ENCODE measurements around the gene BLTP2.
"Not testable (repeated sequence)": the region's sequence is repeated elsewhere in the genome, so short reads cannot be mapped to it uniquely, and the experiment has no call there.

BLTP2 gene

DNA sequence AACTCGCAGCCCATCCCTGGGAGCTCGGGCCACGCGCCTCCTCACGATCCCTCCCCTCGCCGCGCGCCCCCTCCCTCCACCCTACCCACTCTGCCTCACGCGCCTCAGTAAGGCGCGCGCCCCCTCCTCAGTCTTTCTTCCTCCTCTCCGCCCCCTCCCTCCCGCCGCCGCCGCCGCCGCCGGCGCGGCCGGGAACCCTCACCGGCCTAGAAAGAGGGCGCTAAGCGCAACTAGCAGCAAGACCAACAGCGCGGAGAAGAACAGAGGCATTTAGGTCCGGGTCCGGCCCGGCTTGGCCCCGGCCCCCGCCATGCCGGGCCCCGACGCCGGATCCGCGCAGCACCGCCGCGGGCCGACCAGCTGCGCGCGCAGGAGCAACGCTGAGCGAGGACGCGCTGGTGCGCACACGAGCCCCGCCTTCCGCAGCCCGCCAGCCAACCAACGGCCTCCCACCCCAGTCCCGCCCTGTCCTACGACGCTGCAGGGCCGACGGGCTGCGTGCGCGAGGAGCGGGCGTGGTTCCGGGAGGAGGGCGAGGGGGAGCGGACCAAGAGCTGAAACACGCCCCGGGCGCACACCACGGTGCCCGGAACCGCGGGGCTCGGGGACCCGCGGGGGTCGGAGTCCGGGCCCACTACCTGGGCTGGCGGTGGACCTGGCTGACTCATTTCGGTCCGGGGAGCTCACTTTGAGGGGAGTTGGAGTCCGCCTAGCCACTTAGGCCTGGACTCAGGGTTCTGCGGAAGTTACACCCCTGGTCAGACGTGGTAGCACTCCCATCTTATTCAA, at the start of gene BLTP2:
TSS of gene BLTP2 (minus strand) at position 372 of the 789 bp plus-strand sequence. CDS start at position 270, 102 bp downstream.
- DNase-seq, result peak; percentile 98

DNA sequence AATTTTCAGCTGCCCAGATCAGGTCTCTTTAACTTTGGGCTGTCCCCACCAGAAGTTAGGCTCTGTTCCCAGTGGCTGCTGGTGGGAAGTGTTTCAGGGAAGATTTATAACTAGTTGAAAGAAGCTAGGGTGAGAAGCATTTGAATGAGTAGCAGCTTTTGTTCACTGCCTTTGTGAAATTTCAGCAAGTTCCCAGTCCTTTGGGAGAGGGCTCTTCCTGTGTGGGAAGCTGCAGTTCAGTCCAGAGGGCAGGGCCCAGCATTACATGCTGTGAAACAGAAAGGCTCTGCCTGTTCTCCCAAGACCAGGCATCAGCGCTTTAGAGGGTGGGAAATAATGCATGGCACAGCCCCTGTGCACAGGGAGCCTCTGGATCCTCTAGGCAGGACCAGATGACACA, 48.9 kb upstream of the BLTP2 start:
- DNase-seq, result no peak

DNA sequence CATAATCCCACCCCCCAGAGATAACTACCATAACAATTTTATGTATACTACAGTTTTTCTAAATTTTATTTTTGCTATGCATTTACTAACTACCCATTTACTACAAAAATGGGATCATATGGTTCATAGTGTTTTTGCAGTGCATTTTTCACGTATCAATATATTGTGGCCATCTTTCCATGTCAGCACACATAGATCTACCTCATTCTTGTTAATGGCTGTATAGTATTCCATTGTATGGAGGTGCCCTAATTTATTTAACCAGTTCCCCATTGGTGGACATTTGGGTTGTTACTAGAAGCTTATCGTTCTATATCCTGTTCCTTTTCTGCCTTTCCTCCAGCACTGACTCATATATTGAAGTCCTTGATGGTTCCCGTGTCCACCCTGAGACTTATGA, 44.1 kb upstream of the BLTP2 start:
- DNase-seq, result no peak

DNA sequence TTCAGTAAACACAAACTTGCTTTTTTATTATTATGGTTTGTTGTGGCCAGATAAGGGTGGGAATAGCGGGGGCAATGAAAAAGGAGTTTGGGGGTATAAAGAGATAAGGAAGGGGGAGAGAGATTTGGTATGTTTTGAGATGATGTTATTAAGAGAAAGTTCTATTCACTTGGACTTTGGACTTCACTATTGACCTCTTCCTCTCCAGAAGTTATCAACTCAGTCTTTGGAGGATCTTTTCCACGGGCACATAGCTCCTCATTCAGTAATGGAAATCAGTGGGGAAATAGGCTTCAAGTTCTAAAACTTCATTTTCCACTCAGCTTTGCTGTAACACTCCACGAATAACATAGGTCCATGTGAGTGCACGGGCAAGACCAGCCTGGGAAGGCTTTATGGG, 43.5 kb upstream of the BLTP2 start:
- DNase-seq, result no peak

DNA sequence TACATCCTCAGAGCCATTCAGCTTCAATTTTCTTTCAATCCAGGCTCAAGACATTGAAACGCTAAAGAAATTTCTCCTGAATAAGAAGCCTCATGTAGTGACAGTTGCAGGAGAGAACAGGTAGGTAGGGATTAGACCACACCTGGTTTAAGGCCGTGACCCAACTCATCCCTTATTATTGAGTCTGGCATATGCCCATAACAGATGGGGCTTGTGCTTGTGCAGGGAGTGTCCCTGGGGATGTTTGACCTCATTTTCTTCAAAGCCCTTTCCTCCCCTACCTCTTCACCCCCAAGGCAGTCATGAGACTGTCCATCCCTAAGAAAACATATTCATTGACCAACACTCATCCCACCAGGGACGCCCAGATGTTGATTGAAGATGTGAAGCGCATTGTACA, 41.3 kb upstream of the BLTP2 start:
- DNase-seq, result no peak

DNA sequence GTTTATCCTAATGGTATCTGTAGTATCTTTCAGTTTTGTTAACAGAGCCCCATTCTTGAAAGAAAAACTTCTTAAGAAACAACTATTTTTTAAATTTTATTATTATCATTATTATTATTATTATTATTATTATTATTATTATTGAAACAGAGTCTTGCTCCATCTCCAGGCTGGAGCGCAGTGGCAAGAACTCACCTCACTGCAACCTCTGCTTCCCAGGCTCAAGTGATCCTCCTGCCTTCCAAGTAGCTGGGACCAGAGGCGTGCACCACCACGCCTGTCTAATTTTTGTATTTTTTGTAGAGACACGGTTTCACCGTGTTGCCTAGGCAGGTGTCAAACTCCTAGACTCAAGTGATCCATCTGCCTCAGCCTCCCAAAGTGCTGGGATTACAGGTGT, 40.4 kb upstream of the BLTP2 start:
- no peak for DNase-seq

DNA sequence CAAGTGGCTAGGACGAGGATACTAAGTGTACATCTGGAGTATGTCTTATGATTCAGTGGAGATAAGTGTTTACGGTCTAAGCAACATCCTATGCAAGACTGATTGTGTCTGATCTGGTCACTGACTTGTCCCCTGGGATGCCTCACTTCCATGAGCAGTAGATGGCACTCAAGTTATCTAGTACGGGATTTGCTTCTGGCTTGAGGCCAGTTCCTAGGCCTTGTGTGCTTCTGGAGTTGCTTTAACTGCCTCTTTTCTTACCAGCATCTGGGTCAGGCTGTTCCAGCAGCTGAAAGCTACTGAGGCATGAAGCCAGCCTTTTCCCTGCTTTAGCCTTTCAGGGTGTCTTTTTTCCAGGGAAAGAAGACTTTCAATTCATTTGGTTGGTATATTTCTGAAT, 40.0 kb upstream of the BLTP2 start:
- no peak for DNase-seq

DNA sequence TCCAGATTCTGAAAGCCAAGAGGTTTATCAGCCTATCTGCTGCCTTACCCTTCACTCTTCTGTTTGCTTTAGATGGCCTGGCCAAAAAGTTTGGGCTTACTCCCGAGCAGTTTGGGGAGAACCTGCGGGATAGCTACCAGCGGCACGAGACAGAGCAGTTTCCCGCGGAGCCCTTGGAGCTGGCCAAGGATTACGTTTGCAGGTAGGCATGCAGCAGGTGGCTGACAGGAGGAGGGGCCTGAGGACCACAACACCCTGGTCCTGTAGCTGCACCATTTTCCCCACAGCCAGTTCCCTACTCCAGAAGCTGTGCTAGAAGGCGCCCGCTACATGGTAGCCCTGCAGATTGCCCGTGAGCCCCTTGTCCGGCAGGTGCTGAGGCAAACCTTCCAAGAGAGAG, 37.7 kb upstream of the BLTP2 start:
- DNase-seq, result no peak

DNA sequence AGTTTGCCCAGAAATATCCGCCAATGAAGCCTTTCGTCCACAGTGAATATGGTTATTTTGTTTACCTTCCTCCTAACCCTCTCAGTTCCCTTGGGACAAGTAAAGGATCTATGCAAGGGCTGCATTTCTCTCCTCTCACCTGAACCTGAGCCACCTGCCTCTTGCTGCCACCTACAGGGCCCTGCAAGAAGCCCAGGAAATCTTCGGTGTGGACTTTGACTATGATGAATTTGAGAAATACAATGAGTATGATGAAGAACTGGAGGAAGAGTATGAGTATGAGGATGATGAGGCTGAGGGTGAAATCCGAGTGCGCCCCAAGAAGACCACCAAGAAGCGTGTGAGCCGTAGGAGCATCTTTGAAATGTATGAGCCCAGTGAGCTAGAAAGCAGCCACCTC, 31.0 kb upstream of the BLTP2 start:
- no peak for DNase-seq

DNA sequence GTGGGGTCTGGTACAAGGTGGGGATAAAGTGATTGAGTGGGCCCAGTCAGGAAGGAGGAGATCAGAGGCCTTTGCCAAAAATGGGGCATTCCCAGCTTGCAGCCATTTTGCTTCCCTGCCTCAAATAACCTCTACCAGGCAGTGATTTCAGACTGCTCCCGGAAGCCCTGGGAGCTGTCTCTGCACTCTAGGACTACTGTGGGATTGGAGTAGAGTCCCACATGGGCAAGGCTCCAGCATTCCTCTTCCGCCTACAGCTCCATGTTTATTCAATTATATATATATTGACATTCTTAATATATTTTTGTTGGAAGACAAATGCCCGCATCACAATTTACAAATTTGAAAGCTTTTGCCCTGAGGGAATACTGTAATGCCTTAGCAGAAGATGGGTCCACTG, 30.5 kb upstream of the BLTP2 start:
- DNase-seq, result no peak

DNA sequence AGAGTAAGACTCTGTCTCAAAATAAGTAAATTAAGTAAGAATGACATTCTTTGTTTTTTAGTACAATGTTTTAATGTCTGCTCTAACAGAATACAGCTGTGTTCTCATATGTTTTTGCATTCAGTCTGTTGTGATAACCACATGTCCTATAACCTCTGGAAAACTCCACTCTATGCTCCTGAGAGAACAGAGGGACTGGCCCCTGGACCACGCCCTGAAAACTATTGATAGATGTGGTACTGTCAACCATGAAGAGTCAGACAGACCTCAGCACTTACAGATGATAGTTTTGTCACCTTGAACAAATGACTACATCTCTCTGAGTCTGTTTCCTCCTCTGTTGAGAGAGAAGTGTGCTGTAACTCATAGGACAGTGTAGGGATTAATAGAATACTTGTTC, 25.0 kb upstream of the BLTP2 start:
- DNase-seq, result no peak

DNA sequence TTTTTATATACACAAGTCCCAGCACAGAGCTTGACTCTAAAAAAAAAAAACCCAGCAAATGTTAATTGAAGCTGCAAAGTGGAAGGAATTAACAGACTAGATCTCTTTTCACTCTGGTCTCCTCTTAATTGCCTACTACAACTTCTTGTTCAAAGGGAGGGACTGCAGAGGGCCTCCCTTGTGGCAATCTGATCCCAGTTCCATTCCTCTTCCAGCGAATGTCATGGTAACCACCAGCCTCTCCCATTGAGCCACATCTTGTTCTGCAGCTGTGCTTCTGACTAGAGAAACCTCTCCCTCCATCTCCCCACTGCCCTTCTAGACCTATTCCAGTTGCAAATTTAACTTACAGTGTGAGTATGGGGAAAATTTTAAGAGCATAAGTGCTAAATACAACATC, 22.9 kb upstream of the BLTP2 start:
- no peak for DNase-seq

DNA sequence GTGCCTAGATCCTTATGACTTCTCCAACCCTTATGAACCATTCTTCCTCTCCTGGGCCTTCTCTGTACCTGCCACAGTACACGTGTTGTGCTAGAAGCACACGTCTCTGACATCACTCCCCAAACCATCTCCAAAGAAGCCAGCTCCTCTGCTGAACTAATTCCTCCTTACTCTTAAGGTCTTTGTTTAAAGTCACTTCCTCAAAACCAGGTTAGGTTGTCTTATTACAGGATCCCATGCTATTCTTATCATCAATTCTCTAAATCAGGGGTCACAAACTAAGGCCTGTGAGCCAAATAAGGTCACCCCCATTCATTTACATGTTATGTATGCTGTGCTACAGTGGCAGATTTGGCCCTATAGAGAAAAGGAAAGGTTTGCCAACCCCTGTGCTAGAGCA, 21.0 kb upstream of the BLTP2 start:
- DNase-seq, result no peak

DNA sequence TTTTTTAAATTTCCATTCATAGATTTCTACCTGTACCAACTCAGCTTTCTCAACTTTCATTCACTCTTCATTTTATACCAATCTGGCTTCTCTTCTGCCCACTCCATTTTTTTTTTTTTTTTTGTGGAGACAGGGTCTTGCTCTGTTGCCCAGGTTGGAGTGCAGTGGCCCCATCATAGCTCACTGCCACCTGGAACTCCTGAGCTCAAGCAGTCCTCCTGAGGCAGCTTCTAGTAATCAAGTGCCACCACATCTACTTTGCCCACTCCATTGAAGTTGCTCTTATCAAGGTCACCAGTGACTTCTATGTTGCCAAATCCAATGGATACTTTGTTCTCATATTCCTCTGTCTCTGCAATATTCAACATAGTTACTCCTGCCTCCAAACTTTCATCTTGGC, 18.8 kb upstream of the BLTP2 start:
- DNase-seq, result no peak

DNA sequence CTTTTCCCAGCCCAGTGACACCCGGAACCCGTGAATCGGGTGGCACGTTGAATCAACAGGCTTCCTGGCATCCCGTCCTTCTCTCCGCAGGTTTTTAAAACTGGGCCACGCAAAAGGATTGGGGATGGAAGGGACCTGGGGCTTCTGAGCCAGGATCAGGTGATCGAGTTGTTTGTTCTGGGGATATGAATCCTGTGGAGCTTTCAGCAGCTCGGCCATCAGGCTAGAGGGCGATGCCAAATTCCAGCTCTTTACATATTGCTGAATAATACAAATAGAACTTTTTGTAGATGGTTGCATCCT, 17.5 kb upstream of the BLTP2 start:
- DNase-seq, result no peak

DNA sequence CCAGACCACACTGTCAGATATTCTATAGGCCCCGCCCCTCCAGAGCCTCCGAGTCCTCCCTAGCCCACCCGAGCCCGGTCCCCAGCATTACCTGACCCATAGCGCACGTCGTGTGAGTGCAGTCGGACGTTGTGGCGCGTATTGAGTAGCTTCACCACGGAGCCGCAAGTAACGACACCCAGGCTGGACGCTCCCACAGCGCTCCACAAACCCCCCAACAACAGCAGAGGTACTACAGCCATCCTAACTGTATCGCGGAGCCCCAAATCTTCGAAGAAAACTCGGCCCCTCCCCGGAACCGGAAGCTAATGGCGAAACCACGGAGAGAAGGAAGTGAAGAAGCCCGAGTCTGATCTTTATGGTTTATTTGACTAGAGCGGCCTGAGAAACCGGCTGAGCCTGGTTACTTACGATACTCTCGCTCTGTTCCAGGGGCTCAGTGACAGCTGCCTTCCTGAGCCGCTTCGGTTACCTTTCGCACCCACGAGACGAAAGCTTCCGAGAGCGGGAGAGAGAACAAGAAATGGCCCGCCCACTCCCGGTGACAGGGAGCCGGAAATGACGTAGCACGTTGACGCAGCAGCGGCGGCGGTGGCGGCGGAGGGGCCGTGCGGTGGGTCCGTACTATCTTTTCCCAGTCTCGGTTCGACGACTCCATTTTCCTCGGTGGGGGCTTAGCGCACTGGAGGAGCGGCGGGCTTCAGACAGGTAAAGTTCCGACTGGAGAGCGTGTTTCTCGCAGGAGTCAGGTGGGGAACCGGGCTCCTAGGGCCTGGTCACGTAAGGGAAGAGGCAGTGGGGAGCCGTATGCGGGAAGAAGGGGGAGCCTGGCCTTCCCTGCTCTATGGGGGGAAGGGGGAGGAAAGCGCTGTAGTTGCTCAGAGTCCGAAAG, 16.9 kb upstream of the BLTP2 start, which contains the start of the genes SDF2 and SUPT6H:
TSS of gene SDF2 (minus strand) at position 272 of the 892 bp plus-strand sequence. CDS start at position 242, 30 bp downstream.
TSS of gene SUPT6H (plus strand) at position 571 of the 892 bp plus-strand sequence. CDS start 11,197 bp downstream, outside the sequence.
- DNase-seq, result peak; percentile 95

DNA sequence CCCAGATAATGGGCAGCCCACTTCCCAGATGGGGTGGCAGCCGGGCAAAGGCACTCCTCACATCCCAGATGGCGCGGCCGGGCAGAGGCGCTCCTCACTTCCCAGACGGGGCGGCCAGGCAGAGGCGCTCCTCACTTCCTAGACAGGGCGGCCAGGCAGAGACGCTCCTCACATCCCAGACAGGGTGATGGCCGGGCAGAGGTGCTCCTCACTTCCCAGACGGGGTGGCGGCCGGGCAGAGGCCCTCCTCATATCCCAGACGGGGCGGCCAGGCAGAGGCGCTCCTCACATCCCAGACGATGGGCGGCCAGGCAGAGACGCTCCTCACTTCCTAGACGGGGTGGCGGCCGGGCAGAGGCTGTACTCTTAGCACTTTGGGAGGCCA, 14.5 kb upstream of the BLTP2 start:
- DNase-seq, result not testable (repeated sequence)

DNA sequence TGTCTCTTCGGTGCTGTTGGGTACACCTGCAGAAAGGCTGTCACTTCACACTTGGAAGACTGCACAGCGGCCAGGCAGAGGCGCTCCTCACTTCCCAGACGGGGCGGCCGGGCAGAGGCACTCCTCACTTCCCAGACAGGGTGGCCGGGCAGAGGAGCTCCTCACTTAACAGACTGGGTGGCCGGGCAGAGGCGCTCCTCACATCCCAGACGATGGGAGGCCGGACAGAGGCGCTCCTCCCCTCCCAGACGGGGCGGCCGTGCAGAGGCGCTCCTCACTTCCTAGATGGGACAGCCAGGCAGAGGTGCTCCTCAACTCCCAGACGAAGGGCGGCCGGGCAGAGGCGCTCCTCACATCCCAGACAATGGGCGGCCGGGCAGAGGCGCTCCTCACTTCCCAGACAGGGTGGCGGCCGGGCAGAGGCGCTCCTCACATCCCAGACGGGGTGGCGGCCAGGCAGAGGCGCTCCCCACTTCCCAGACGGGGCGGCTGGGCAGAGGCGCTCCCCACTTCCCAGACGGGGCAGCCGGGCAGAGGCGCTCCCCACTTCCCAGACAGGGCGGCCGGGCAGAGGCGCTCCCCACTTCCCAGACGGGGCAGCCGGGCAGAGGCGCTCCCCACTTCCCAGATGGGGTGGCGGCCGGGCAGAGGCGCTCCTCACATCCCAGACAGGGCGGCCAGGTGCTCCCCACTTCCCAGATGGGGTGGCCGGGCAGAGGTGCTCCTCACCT, 14.0 kb upstream of the BLTP2 start:
- DNase-seq, result not testable (repeated sequence)

DNA sequence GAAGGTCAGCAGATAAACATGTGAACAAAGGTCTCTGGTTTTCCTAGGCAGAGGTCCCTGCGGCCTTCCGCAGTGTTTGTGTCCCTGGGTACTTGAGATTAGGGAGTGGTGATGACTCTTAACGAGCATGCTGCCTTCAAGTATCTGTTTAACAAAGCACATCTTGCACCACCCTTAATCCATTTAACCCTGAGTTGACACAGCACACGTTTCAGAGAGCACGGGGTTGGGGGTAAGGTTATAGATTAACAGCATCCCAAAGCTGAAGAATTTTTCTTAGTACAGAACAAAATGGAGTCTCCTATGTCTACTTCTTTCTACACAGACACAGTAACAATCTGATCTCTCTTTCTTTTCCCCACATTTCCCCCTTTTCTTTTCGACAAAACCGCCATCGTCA, 13.4 kb upstream of the BLTP2 start:
- not testable (repeated sequence) for DNase-seq

DNA sequence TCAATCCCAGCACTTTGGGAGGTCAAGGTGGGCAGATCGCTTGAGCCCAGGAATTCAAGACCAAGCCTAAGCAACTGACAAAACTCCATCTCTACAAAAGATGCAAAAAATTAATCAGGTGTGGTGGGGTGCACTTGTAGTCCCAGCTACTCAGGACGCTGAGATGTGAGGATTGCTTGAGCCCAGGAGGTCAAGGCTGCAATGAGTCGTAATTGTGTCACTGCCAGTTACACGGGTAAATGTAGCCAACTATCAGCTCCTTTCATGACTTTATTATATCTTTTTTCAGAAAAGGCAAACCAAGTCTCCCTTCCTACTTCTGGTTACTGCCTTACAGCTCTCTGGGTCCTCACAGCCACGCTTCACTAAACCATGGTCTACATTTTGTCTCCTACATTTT, 12.8 kb upstream of the BLTP2 start:
- no peak for DNase-seq

DNA sequence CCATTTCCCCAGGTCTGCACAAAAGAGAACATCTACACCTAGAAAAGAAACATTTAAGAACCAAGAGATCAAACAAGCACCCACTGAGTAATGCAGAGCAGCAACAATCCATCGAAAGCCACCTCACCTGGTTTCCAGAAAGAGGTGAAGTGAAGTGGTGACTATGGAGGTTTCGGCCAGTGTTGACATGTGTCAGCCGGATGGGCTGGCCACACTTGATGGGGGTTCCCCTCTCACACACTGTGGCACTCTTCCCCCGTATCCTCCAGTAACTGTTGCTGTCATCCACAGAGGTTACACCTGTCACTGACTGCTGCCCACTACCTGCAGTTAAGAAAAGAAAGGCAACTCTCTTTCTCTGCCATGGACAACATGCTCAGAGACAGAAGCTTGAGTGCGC, 10.2 kb upstream of the BLTP2 start:
- DNase-seq, result no peak

DNA sequence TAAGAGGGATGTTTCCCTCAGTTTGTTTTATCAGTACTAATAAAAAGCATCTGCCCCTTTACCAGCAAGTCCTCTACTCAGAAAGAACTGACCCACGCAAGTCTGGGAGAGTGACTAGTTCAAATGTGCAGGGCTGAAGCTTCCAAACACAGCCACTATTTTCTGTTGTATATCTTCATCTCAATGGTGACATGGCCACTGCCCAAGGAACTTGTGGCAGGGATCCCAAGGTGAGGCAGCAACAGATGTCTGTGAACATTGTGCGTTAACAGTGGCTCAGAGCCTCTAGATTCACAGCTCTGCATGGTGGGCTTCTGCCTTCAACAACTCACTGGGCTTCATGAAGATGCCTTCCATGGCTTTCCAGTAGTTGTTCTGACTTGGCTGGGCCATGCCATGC, 3.7 kb upstream of the BLTP2 start:
- no peak for DNase-seq

DNA sequence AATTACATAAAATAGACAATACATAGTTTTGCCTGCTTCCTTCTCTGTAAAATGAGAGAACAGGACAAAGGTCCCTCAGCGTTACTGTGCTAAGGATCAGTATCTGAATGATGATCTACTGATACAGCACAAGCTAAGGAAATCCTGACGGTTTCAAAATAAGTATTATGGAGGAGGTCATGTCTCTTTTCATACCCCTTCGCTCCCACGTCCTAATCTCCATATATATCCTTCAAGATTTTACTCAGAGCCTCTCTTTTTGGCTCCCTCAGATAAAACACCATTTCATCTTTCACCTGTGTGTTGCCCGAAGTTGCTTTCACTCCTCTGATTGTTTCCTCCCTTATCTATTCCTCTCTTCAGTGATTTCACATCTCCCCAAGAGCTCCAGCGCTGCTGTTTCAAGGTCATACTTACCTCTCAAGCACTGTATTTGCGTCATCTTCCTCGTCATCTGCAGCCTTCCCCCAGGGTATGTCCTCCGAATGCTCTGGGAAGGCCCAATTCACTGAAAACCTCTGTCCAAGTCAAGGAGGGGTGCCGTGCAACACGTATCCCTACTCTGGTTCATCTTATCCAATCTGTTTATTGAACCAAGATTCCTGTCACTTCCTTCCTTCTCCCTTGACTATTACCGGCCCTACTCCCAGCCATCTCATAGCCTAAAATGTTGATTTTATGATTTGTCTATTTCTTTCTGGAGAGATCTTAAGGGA, 1.2 kb upstream of the BLTP2 start:
- DNase-seq, result no peak
